PC-3 (cell line): ENCODE measurements around the gene ETV6. TPM values are rescaled to one million over a fixed set of nuclear protein-coding genes. Genes with fewer than 3 reads are reported as not detected.

Experiments used
- ATAC-seq: fragments of 200-7000 bp; cut with Tn5 transposase; 2 replicates; pipeline ENCODE4 v1.9.1; 2020; ENCODE audit warnings: mild to moderate bottlenecking, moderate library complexity
- BruUV-seq: library from RNA; stranded (reverse); fragments of 400-500 nt; replicated peaks from 2 replicates; lab custom pipeline; 2021; lab: Mats Ljungman, UMichigan
- CTCF ChIA-PET: fragments of 300-600 bp; sonication (Branson Sonifier 250); formaldehyde crosslinking; loops from one replicate; lab custom pipeline; 2022; ENCODE audit warnings: antibody characterized with exemption; lab: Charles Lee
- POLR2A ChIA-PET: fragments of 300-600 bp; sonication (Branson Sonifier 250); formaldehyde crosslinking; loops from one replicate; lab custom pipeline; 2022; ENCODE audit warnings: antibody characterized with exemption; ENCODE audit not compliant: unreplicated experiment; lab: Charles Lee
- DNase-seq: peaks from one replicate; pipeline ENCODE4 v3.0.0-alpha.2; 2015
- H2AFZ ChIP-seq: fragments of 300-600 bp; sonication (generic); 2 replicates; pipeline ENCODE4 v1.6.0; 2016; ENCODE audit warnings: antibody characterized with exemption, low read length
- H3F3A ChIP-seq: fragments of 300-600 bp; sonication (generic); one replicate; pipeline ENCODE4 v1.6.0; 2017; ENCODE audit warnings: antibody characterized with exemption, low read length, control low read depth, mild to moderate bottlenecking; ENCODE audit not compliant: unreplicated experiment
- H3K27ac ChIP-seq: fragments of 300-600 bp; sonication (generic); 2 replicates; pipeline ENCODE4 v1.5.1; 2016; ENCODE audit warnings: mild to moderate bottlenecking, low read length
- H3K27me3 ChIP-seq: fragments of 300-600 bp; sonication (generic); 2 replicates; pipeline ENCODE4 v1.6.1; 2016; ENCODE audit warnings: low read length, mixed read lengths
- H3K36me3 ChIP-seq: fragments of 300-600 bp; sonication (generic); 2 replicates; pipeline ENCODE4 v1.6.1; 2016; ENCODE audit warnings: low read depth, mixed run types, low read length, mixed read lengths
- H3K4me1 ChIP-seq: fragments of 300-600 bp; sonication (generic); 2 replicates; pipeline ENCODE4 v1.5.1; 2016; ENCODE audit warnings: low read length; ENCODE audit not compliant: insufficient read depth
- H3K4me2 ChIP-seq: fragments of 300-600 bp; sonication (generic); 2 replicates; pipeline ENCODE4 v1.6.0; 2016; ENCODE audit warnings: low read length
- H3K4me3 ChIP-seq: fragments of 300-600 bp; sonication (generic); 2 replicates; pipeline ENCODE4 v1.5.1; 2016; ENCODE audit warnings: mild to moderate bottlenecking, low read length, mixed read lengths
- H3K79me2 ChIP-seq: fragments of 300-600 bp; sonication (generic); 2 replicates; pipeline ENCODE4 v1.6.1; 2017; ENCODE audit warnings: low read length, mixed read lengths
- H3K9ac ChIP-seq: fragments of 300-600 bp; sonication (generic); 2 replicates; pipeline ENCODE4 v1.6.0; 2016; ENCODE audit warnings: mild to moderate bottlenecking, low read length
- H3K9me2 ChIP-seq: fragments of 300-600 bp; sonication (generic); replicated peaks from 2 replicates; pipeline ENCODE4 v1.6.1; 2016; ENCODE audit warnings: mixed run types, low read length, mixed read lengths
- H3K9me3 ChIP-seq: fragments of 300-600 bp; sonication (generic); 2 replicates; pipeline ENCODE4 v1.6.1; 2016; ENCODE audit warnings: low read length, mixed read lengths
- H4K20me1 ChIP-seq: fragments of 300-600 bp; sonication (generic); 2 replicates; pipeline ENCODE4 v1.6.1; 2016; ENCODE audit warnings: low read length, mixed read lengths
- EZH2 ChIP-seq: fragments of 300-600 bp; sonication (generic); IDR thresholded peaks from one replicate; pipeline ENCODE4 v1.6.1; 2017; ENCODE audit warnings: antibody characterized with exemption, mild to moderate bottlenecking, low read length; ENCODE audit not compliant: unreplicated experiment
- EZH2phosphoT487 ChIP-seq: fragments of 300-600 bp; sonication (generic); IDR thresholded peaks from 2 replicates; pipeline ENCODE4 v1.6.1; 2018; ENCODE audit warnings: mild to moderate bottlenecking, antibody characterized with exemption, low read length, borderline replicate concordance
- intact Hi-C: fragments of 100-400 bp; cut with micrococcal nuclease; formaldehyde crosslinking; loops from 2 replicates; pipeline ENCODE4 v1.9.0; 2023
- total RNA-seq: library from RNA; depleted of rRNA; stranded (reverse); fragments of >200 nt; gene quantifications from 2 replicates; pipeline ENCODE4 v1.2.3, GENCODE V29; 2014
- TF ChIP-seq, protein P1 (sequence below): fragments of 300-600 bp; sonication (generic); conservative IDR thresholded peaks from 2 replicates; pipeline ENCODE4 v1.5.1; 2017; ENCODE audit warnings: antibody characterized with exemption, low read depth, mild to moderate bottlenecking, low read length

The ETV6 gene
- total RNA-seq, 1 experiment from 2014 or later: 5.0 TPM

DNA sequence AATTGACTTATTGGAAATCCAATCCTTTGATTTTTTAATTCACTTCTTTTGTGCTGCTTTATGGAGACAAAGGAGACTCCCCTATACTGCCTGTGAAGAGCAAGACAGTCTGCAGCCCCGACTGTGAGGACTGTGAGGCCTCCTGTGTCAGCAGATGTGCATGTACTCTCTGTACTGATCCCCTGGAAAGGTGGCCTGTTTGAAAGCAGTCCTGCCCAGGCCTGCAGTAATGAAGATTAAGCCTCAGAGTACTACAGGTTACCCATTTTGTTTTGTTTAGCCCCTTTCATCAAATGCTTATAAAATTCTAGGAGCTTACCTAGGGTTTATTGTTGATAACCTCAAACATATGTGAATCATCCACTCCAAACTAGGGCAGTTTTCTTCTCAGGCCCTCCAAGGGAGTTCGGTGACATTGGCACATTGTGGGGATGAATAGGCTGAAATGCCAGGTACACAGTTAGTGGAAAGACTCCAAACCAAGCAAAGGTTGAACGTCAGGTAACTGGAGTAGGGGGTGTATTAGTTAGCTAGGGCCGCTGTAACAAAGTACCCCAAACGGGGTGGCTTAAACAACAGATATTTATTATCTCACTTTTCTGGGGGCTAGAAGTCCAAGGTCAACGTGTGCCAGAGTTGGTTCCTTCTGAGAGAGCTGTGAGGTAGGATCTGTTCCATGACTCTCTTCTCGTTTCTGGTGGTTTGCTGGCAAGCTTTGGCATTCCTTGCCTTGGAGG, 212.6 kb downstream of the ETV6 start:
- POLR2A ChIA-PET: no interaction called here
- no peaks in the 10 kb centered on the region for H4K20me1 ChIP-seq
- no peak overlapping the region for H3K4me3 ChIP-seq
- H3K36me3 ChIP-seq: peaks cover 5% of the 10 kb centered on the region; the same call in 1 of the 2 replicates
- no peaks in the 10 kb centered on the region for H3K9me3 ChIP-seq
- no peaks in the 10 kb centered on the region for H3K79me2 ChIP-seq
- DNase-seq: no peak
- ATAC-seq: no peak
- intact Hi-C loops: no loop called here
- no peaks in the 10 kb centered on the region for H3K9me2 ChIP-seq
- no TSS peak for BruUV-seq
- no peaks in the 10 kb centered on the region for H3K4me1 ChIP-seq
- H3F3A ChIP-seq: no peaks in the 10 kb centered on the region
- no peak overlapping the region for H3K4me2 ChIP-seq
- no peak overlapping the region for H3K27ac ChIP-seq
- no peak overlapping the region for H3K9ac ChIP-seq
- no peak for TF ChIP-seq EZH2
- TF ChIP-seq, protein P1, sequence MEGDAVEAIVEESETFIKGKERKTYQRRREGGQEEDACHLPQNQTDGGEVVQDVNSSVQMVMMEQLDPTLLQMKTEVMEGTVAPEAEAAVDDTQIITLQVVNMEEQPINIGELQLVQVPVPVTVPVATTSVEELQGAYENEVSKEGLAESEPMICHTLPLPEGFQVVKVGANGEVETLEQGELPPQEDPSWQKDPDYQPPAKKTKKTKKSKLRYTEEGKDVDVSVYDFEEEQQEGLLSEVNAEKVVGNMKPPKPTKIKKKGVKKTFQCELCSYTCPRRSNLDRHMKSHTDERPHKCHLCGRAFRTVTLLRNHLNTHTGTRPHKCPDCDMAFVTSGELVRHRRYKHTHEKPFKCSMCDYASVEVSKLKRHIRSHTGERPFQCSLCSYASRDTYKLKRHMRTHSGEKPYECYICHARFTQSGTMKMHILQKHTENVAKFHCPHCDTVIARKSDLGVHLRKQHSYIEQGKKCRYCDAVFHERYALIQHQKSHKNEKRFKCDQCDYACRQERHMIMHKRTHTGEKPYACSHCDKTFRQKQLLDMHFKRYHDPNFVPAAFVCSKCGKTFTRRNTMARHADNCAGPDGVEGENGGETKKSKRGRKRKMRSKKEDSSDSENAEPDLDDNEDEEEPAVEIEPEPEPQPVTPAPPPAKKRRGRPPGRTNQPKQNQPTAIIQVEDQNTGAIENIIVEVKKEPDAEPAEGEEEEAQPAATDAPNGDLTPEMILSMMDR: no peak
- CTCF ChIA-PET: no interaction called here
- H3K27me3 ChIP-seq: no peaks in the 10 kb centered on the region
- H2AFZ ChIP-seq: no peak overlapping the region

DNA sequence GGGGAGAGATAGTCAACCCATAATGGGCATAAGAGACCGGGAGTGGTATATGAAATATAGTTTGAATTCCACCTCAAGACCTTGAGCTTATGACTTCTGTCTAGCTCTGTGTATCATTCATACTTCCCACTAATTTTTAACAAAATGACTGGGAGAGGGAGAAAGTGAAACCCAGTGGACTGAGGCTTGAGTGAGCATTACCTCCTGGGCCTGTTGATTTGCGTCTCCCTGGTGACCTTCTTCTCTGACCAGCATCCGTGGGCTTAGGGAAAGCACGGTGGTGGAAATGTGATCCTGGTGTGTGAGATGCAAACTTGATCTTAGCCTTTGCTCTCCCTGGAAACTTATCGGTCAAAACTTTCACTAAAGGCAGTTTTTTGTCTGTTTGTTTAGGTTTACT, 213.3 kb downstream of the ETV6 start:
- H3K36me3 ChIP-seq: peaks cover 5% of the 10 kb centered on the region; the same call in 1 of the 2 replicates
- no peaks in the 10 kb centered on the region for H4K20me1 ChIP-seq
- no peaks in the 10 kb centered on the region for H3K4me1 ChIP-seq
- DNase-seq: no peak
- ChIA-PET CTCF (no interaction called here), POLR2A (interaction anchor here (0.7 kb wide), 1 partner anchor 10 kb away, joined by 3 read pairs; no protein-coding TSS in a partner anchor)
- no peak overlapping the region for H2AFZ ChIP-seq
- H3K4me3 ChIP-seq: no peak overlapping the region
- no TSS peak for BruUV-seq
- ATAC-seq: no peak
- H3K4me2 ChIP-seq: no peak overlapping the region
- H3K9me3 ChIP-seq: no peaks in the 10 kb centered on the region
- intact Hi-C loops: no loop called here
- H3F3A ChIP-seq: no peaks in the 10 kb centered on the region
- no peaks in the 10 kb centered on the region for H3K27me3 ChIP-seq
- no peaks in the 10 kb centered on the region for H3K9me2 ChIP-seq
- no peak overlapping the region for H3K27ac ChIP-seq
- no peaks in the 10 kb centered on the region for H3K79me2 ChIP-seq
- TF ChIP-seq, protein P1: no peak
- TF ChIP-seq EZH2: no peak
- no peak for TF ChIP-seq EZH2phosphoT487
- H3K9ac ChIP-seq: no peak overlapping the region

DNA sequence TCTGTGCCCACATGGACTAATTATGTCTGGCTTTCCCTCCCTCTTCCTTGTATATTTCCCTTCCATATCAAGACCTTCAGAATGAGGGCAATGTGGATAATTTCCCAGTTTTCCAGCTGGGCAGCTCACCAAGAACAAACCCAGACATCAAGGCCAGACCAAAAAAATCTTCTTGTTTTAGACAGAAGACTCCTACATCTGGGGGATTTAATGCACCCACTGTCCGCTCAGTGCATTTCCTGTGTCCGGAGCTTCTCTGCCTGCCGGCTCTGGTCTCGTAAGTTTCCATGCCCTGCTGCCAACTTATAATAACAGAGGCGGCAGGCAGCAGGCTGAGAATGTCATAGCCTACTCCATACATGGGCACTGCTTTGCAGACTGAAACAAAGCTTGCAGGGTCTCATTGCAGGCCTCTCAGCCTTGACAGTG, 214.0 kb downstream of the ETV6 start:
- CTCF ChIA-PET: no interaction called here
- no peak overlapping the region for H3K4me3 ChIP-seq
- H3K9me2 ChIP-seq: no peaks in the 10 kb centered on the region
- H3K9ac ChIP-seq: no peak overlapping the region
- no peak overlapping the region for H2AFZ ChIP-seq
- H3K9me3 ChIP-seq: no peaks in the 10 kb centered on the region
- H3K4me1 ChIP-seq: no peaks in the 10 kb centered on the region
- H3K4me2 ChIP-seq: no peak overlapping the region
- POLR2A ChIA-PET: interaction anchor here (0.7 kb wide), 1 partner anchor 9 kb away, joined by 3 read pairs; no protein-coding TSS in a partner anchor
- no peaks in the 10 kb centered on the region for H3K27me3 ChIP-seq
- BruUV-seq: no TSS peak
- H3K27ac ChIP-seq: no peak overlapping the region
- peaks cover 5% of the 10 kb centered on the region; the same call in 1 of the 2 replicates for H3K36me3 ChIP-seq
- ATAC-seq (no peak), DNase-seq (no peak)
- H3F3A ChIP-seq: no peaks in the 10 kb centered on the region
- H3K79me2 ChIP-seq: no peaks in the 10 kb centered on the region
- no peak for TF ChIP-seq EZH2phosphoT487
- TF ChIP-seq, protein P1: no peak
- TF ChIP-seq EZH2: no peak
- intact Hi-C loops: no loop called here
- no peaks in the 10 kb centered on the region for H4K20me1 ChIP-seq
